Natural killer cell (primary cell): Measurements from ENCODE around the gene TRNP1. TPM values are rescaled to one million over a fixed set of nuclear protein-coding genes. Genes with fewer than 3 reads are reported as not detected.

Experiments used
- ATAC-seq, 3 donors: fragments of 150-1000 bp in 2 of 3; fragments of 200-7000 bp in 1 of 3; cut with Tn5 transposase; 1 replicate in 1 of 3; 2 replicates in 2 of 3; pipeline ENCODE4 v1.10.0; 2021; ENCODE audit warnings: mild to moderate bottlenecking in 2 of 3, moderate library complexity in 2 of 3
- DNase-seq, 2 donors: peaks; one replicate each; pipeline versions ENCODE4 v3.0.0 to v3.0.0-alpha.2; 2013 to 2021; ENCODE audit warnings: mixed read lengths in 1 of 2
- H3K27ac ChIP-seq: one replicate; pipeline ENCODE4 v1.5.1; 2013; ENCODE audit warnings: mild to moderate bottlenecking, low read length
- H3K27me3 ChIP-seq: one replicate; pipeline ENCODE4 v1.6.1; 2013; ENCODE audit warnings: low read length; ENCODE audit not compliant: control insufficient read depth, insufficient read depth
- H3K36me3 ChIP-seq: one replicate; pipeline ENCODE4 v1.6.1; 2013; ENCODE audit warnings: low read length; ENCODE audit not compliant: control insufficient read depth, insufficient read depth
- H3K4me1 ChIP-seq: one replicate; pipeline ENCODE4 v1.6.1; 2013; ENCODE audit warnings: low read length; ENCODE audit not compliant: control insufficient read depth, insufficient read depth
- H3K4me3 ChIP-seq: one replicate; pipeline ENCODE4 v1.5.1; 2013; ENCODE audit warnings: low read length
- H3K9me3 ChIP-seq: one replicate; pipeline ENCODE4 v1.6.1; 2013; ENCODE audit warnings: low read length; ENCODE audit not compliant: control insufficient read depth, insufficient read depth
- H3K27ac Mint-ChIP-seq, 2 donors: one replicate each; pipeline ENCODE4 v1.8.0; 2022; ENCODE audit warnings: mild to moderate bottlenecking in 2 of 2, mixed read lengths in 2 of 2, moderate library complexity in 1 of 2
- H3K27me3 Mint-ChIP-seq, 2 donors: one replicate each; pipeline ENCODE4 v1.8.0; 2022; ENCODE audit warnings: low read depth in 2 of 2, mixed read lengths in 2 of 2
- H3K36me3 Mint-ChIP-seq: one replicate; pipeline ENCODE4 v1.8.0; 2022; ENCODE audit warnings: mixed read lengths
- H3K4me1 Mint-ChIP-seq, 2 donors: one replicate each; pipeline ENCODE4 v1.8.0; 2022; ENCODE audit warnings: mixed read lengths in 2 of 2
- H3K4me3 Mint-ChIP-seq: one replicate; pipeline ENCODE4 v1.8.0; 2022; ENCODE audit warnings: mild to moderate bottlenecking, moderate library complexity, mixed read lengths
- H3K9me3 Mint-ChIP-seq, 2 donors: one replicate each; pipeline ENCODE4 v1.8.0; 2022; ENCODE audit warnings: mixed read lengths in 2 of 2
- CTCF ChIP-seq: fragments of 200-600 bp; IDR thresholded peaks from one replicate; pipeline ENCODE4 v1.8.0; 2022; ENCODE audit warnings: antibody characterized with exemption
- WGBS: methylation state at CpG from one replicate; pipeline ENCODE4 v1.1.7; 2013; ENCODE audit warnings: missing lambda C conversion rate; ENCODE audit not compliant: insufficient coverage; 5-methylcytosine and 5-hydroxymethylcytosine counted together
- intact Hi-C: fragments of 100-400 bp; cut with micrococcal nuclease; formaldehyde crosslinking; loops from one replicate; pipeline ENCODE4 v1.14.2; 2022
- total RNA-seq, 4 donors: library from RNA; stranded (reverse); fragments of 120-200 nt in 1 of 4; gene quantifications; one replicate each; pipeline versions ENCODE4 v1.2.3 to v1.2.4, GENCODE V29; 2013 to 2022

Gene TRNP1
- total RNA-seq, 3 donors from 2014 or later (not counting 1 experiment from before 2014, with no cell fraction given): 0.18 to 3.0 (median 0.95) TPM

- no peak for TF ChIP-seq CTCF
- intact Hi-C loops: no loop called here
- WGBS: 92% methylated on average over 6 of the region's 6 CpGs
Observed at GRCh38 chr1:27047914-27048313, 54.4 kb downstream of the TRNP1 start.

GRCh38 chr1:27049100-27049499 lies 55.6 kb downstream of the TRNP1 start:
- DNase-seq: no peak
- Mint-ChIP-seq H3K27ac (no peak overlapping the region), H3K9me3 (no peaks in the 10 kb centered on the region), H3K4me1 (peaks cover 10 to 11% of the 10 kb centered on the region in 2 donors), H3K27me3 (peaks cover 0 to 4% of the 10 kb centered on the region in 2 donors), H3K4me3 (no peak overlapping the region), H3K36me3 (no peaks in the 10 kb centered on the region)
- H3K27me3 ChIP-seq: no peaks in the 10 kb centered on the region
- H3K4me1 ChIP-seq: peaks cover 14% of the 10 kb centered on the region
- no peak overlapping the region for H3K27ac ChIP-seq
- 81% methylated on average over 2 of the region's 2 CpGs for WGBS
- TF ChIP-seq CTCF: no peak
- no peak for ATAC-seq
- no peaks in the 10 kb centered on the region for H3K9me3 ChIP-seq
- intact Hi-C loops: no loop called here
- H3K36me3 ChIP-seq: no peaks in the 10 kb centered on the region
- no peak overlapping the region for H3K4me3 ChIP-seq

More at GRCh38 chr1:27047914-27048313, 54.4 kb downstream of the TRNP1 start:
- Mint-ChIP-seq H3K36me3 (no peaks in the 10 kb centered on the region), H3K9me3 (no peaks in the 10 kb centered on the region), H3K4me3 (no peak overlapping the region), H3K27me3 (peaks cover 0 to 4% of the 10 kb centered on the region in 2 donors), H3K4me1 (peaks cover 10 to 11% of the 10 kb centered on the region in 2 donors), H3K27ac (no peak overlapping the region)
- H3K27me3 ChIP-seq: no peaks in the 10 kb centered on the region
- H3K4me1 ChIP-seq: peaks cover 14% of the 10 kb centered on the region
- no peak for ATAC-seq
- no peak for DNase-seq
- no peak overlapping the region for H3K4me3 ChIP-seq
- no peaks in the 10 kb centered on the region for H3K36me3 ChIP-seq
- no peaks in the 10 kb centered on the region for H3K9me3 ChIP-seq
- H3K27ac ChIP-seq: no peak overlapping the region

- peaks cover 11% of the 10 kb centered on the region for H3K4me1 ChIP-seq
- no peaks in the 10 kb centered on the region for H3K9me3 ChIP-seq
- Mint-ChIP-seq H3K36me3 (no peaks in the 10 kb centered on the region), H3K27me3 (peaks cover 0 to 4% of the 10 kb centered on the region in 2 donors), H3K4me3 (no peak overlapping the region), H3K27ac (no peak overlapping the region), H3K9me3 (no peaks in the 10 kb centered on the region), H3K4me1 (peaks cover 6% of the 10 kb centered on the region in 2 donors)
- H3K36me3 ChIP-seq: no peaks in the 10 kb centered on the region
- DNase-seq (no peak), ATAC-seq (no peak)
- no peak for TF ChIP-seq CTCF
- 54% methylated on average over 2 of the region's 3 CpGs for WGBS
- intact Hi-C loops: no loop called here
- H3K27me3 ChIP-seq: no peaks in the 10 kb centered on the region
- no peak overlapping the region for H3K27ac ChIP-seq
- no peak overlapping the region for H3K4me3 ChIP-seq
Observed at GRCh38 chr1:27049607-27050006, 56.1 kb downstream of the TRNP1 start.

Other genes with a start within 250 kb of the TRNP1 start
- gene PIGV, start 205.7 kb upstream of the TRNP1 start, total RNA-seq: 10 to 100 TPM; 23.1 to 35.2 (median 30.3) TPM
- gene ZDHHC18, start 167.0 kb upstream of the TRNP1 start, total RNA-seq: 10 to 100 TPM; 70.0 to 74.6 (median 72.3) TPM
- gene SFN, start 130.5 kb upstream of the TRNP1 start, total RNA-seq: 1 to 10 TPM in 1 of 3 donors, under 1 TPM in 1, not detected in 1; 0.66 to 1.3 TPM
- 10 to 100 TPM; 32.4 to 42.6 (median 37.9) TPM for gene GPN2, start 103.4 kb upstream of the TRNP1 start, total RNA-seq
- gene GPATCH3, start 93.2 kb upstream of the TRNP1 start, total RNA-seq: 10 to 100 TPM; 25.5 to 41.3 (median 34.6) TPM
- not detected for gene NR0B2, start 79.7 kb upstream of the TRNP1 start, total RNA-seq
- 10 to 100 TPM; 43.6 to 46.6 (median 43.7) TPM for gene NUDC, start 71.9 kb upstream of the TRNP1 start, total RNA-seq
- under 1 TPM in 2 of 3 donors, not detected in 1; 0.20 to 0.52 TPM for gene KDF1, start 33.2 kb upstream of the TRNP1 start, total RNA-seq
- gene TENT5B, start 19.2 kb downstream of the TRNP1 start, total RNA-seq: under 1 TPM in 1 of 3 donors, not detected in 2; 0.40 TPM
- gene SLC9A1, start 161.4 kb downstream of the TRNP1 start, total RNA-seq: 10 to 100 TPM; 26.5 to 37.4 (median 29.4) TPM
- gene WDTC1, start 240.9 kb downstream of the TRNP1 start, total RNA-seq: 10 to 100 TPM; 68.9 to 82.0 (median 81.7) TPM